GM12892 (cell line): ENCODE data around the gene KRTAP10-7.

Source experiments
- POLR2A ChIP-seq: IDR thresholded peaks from 2 replicates; pipeline ENCODE4 v1.6.1; 2011; ENCODE audit warnings: low read depth, low read length, control low read depth
- POLR2AphosphoS5 ChIP-seq: IDR thresholded peaks from 2 replicates; pipeline ENCODE4 v1.6.1; 2011; ENCODE audit warnings: low read depth, low read length, control low read depth

DNA sequence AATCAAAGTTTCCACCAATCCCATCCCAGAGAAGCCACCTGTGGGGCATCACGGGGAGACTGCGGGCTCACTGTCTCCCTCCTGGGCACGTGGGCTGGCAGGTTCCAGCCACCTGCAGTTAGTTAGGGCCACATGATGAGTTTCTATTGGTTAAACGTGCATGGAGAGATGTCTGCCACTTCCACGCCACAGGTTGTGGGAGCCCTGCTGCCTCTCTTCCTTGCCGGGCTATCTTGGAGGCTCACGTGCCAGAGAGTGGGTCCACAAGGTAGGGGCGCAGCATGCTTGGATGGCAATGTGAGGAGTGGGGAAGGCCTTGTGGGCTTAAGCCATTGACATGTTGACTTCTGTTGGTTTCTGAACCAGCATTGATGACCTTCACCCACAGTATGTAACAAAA lies 3.5 kb downstream of the KRTAP10-7 start:
- TF ChIP-seq POLR2AphosphoS5 (no peak), POLR2A (no peak)
